ENCODE results near the gene PGAM2. TPM values are rescaled to one million over a fixed set of nuclear protein-coding genes. Genes with fewer than 3 reads are reported as not detected.

The PGAM2 gene
- total RNA-seq, 2 donors from 2014 or later = 1.2 to 1.3 TPM

DNA sequence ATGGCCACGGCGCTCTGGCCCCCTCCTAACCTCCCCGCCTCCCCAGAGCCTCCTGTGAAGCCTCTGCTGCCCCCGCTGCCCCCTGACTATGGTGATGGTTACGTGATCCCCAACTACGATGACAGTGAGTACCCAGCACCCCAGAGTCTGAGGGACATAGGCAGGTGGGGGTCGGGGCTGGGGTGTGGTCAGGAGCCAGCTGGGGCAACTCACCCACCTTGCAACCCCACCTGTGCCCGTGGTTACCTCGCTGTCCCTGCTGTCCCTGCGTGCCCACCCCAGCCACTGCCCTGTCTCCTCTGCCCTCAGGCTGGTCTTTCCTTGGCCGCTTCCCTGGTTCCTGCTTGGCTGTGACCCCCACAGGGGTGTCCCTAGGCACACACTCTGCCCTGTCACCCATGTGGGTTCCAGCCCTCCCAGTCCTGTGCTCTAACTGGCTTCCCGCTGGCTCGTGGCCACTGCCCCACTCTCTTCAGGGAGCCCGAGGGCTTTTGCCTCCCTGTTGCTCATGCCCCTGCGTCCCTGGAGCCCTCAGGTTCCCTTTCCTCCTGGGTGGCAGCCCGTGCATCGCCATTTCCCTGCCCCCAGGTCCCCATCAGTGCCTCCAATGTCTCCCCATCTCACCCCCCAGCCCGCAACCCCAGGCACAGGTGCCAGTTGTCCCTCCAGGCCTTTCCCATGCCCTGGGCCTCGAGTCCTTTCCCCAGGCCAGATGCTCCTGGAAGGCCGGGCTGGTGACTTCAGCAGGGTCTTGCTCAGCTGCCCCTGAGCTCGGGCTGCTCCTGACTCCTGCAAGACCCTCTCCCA is 42.8 kb upstream of the PGAM2 start:
- H3K4me1 ChIP-seq (ENCODE audit: control insufficient read depth, insufficient read depth, low read length) = no peaks in the 10 kb centered on the region
- no peak overlapping the region for H3K4me3 Mint-ChIP-seq
- no peaks in the 10 kb centered on the region for H3K9me3 Mint-ChIP-seq
- H3K9me3 ChIP-seq (ENCODE audit: control insufficient read depth, low read length) = no peaks in the 10 kb centered on the region
- no peak overlapping the region for H3K4me3 ChIP-seq (ENCODE audit: low read length)
- 93 to 95% methylated on average over 13 to 21 of the region's 21 CpGs for WGBS, 2 experiments (ENCODE audit: insufficient coverage in 1 of 2, insufficient read length in 1 of 2)
- peaks cover 17% of the 10 kb centered on the region for H3K36me3 Mint-ChIP-seq (ENCODE audit: low read depth)
- no peak overlapping the region for H3K27ac ChIP-seq (ENCODE audit: low read depth, low read length)
- no peak overlapping the region for H3K9ac ChIP-seq (ENCODE audit: extremely low read depth, low read length, poor library complexity, severe bottlenecking)
- H3K4me1 Mint-ChIP-seq = peaks cover 8% of the 10 kb centered on the region
- peaks cover 5% of the 10 kb centered on the region for H3K27me3 ChIP-seq (ENCODE audit: control insufficient read depth, insufficient read depth, low read length, poor library complexity, severe bottlenecking)
- peaks cover 10% of the 10 kb centered on the region for H3K27me3 Mint-ChIP-seq (ENCODE audit: insufficient read depth)
- H3K36me3 ChIP-seq (ENCODE audit: control insufficient read depth, insufficient read depth, low read length) = no peaks in the 10 kb centered on the region
- TF ChIP-seq CTCF (conservative IDR thresholded peaks at IDR 0.05) = no peak
- DNase-seq = no peak
- no peak overlapping the region for H3K27ac Mint-ChIP-seq

- Histone ChIP-seq H3K36me3 (ENCODE audit: control insufficient read depth, insufficient read depth, low read length) (no peaks in the 10 kb centered on the region), H3K27ac (ENCODE audit: low read depth, low read length) (no peak overlapping the region), H3K27me3 (ENCODE audit: control insufficient read depth, insufficient read depth, low read length, poor library complexity, severe bottlenecking) (peaks cover 5% of the 10 kb centered on the region), H3K9ac (ENCODE audit: extremely low read depth, low read length, poor library complexity, severe bottlenecking) (no peak overlapping the region), H3K9me3 (ENCODE audit: control insufficient read depth, low read length) (no peaks in the 10 kb centered on the region), H3K4me1 (ENCODE audit: control insufficient read depth, insufficient read depth, low read length) (no peaks in the 10 kb centered on the region), H3K4me3 (ENCODE audit: low read length) (no peak overlapping the region)
- TF ChIP-seq CTCF (conservative IDR thresholded peaks at IDR 0.05) = no peak
- no peak for DNase-seq
- WGBS, 2 experiments (ENCODE audit: insufficient coverage in 1 of 2, insufficient read length in 1 of 2) = 89 to 92% methylated on average over 6 to 18 of the region's 18 CpGs
- H3K27me3 Mint-ChIP-seq (ENCODE audit: insufficient read depth) = peaks cover 18% of the 10 kb centered on the region
- H3K9me3 Mint-ChIP-seq = no peaks in the 10 kb centered on the region
- H3K4me3 Mint-ChIP-seq = no peak overlapping the region
- H3K36me3 Mint-ChIP-seq (ENCODE audit: low read depth) = peaks cover 11% of the 10 kb centered on the region
- H3K27ac Mint-ChIP-seq = no peak overlapping the region
- H3K4me1 Mint-ChIP-seq = peaks cover 8% of the 10 kb centered on the region
These were observed 42.0 kb upstream of the PGAM2 start for GRCh38 chr7:44107116-44107960.

DNA sequence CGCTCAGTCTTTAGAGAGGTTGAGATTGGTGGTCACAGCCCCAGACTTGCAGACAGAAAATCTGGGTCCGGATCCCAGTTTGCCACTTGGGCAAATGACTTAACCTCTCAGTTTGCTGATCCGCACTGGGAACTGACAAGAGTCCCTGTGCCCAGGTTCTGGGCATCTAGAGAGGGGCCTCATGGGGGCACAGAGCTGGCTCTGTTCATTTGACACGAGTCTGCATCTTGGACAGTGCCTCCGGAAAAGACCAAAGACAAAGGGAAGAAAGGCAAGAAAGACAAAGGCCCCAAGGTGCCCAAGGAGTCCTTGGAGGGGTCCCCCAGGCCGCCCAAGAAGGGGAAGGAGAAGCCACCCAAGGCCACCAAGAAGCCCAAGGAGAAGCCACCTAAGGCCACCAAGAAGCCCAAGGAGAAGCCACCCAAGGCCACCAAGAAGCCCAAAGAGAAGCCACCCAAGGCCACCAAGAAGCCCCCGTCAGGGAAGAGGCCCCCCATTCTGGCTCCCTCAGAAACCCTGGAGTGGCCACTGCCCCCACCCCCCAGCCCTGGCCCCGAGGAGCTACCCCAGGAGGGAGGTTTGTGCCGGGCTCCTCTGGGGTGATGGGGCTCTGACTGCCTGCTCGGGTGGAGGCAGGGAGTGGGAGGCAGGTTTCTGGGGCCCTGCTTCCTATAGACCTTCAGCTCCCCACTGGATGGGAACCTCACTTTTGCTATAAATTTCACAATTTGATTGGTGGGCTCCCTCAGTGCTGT is 41.1 kb upstream of the PGAM2 start:
- H3K4me1 Mint-ChIP-seq = peaks cover 8% of the 10 kb centered on the region
- Histone ChIP-seq H3K4me1 (ENCODE audit: control insufficient read depth, insufficient read depth, low read length) (no peaks in the 10 kb centered on the region), H3K9ac (ENCODE audit: extremely low read depth, low read length, poor library complexity, severe bottlenecking) (no peak overlapping the region), H3K4me3 (ENCODE audit: low read length) (no peak overlapping the region), H3K9me3 (ENCODE audit: control insufficient read depth, low read length) (no peaks in the 10 kb centered on the region), H3K27ac (ENCODE audit: low read depth, low read length) (no peak overlapping the region), H3K36me3 (ENCODE audit: control insufficient read depth, insufficient read depth, low read length) (no peaks in the 10 kb centered on the region), H3K27me3 (ENCODE audit: control insufficient read depth, insufficient read depth, low read length, poor library complexity, severe bottlenecking) (peaks cover 5% of the 10 kb centered on the region)
- no peak overlapping the region for H3K27ac Mint-ChIP-seq
- WGBS, 2 experiments (ENCODE audit: insufficient coverage in 1 of 2, insufficient read length in 1 of 2) = 87 to 90% methylated on average over 7 to 10 of the region's 10 CpGs
- peaks cover 21% of the 10 kb centered on the region for H3K27me3 Mint-ChIP-seq (ENCODE audit: insufficient read depth)
- peaks cover 10% of the 10 kb centered on the region for H3K36me3 Mint-ChIP-seq (ENCODE audit: low read depth)
- DNase-seq = no peak
- no peaks in the 10 kb centered on the region for H3K9me3 Mint-ChIP-seq
- TF ChIP-seq CTCF (conservative IDR thresholded peaks at IDR 0.05) = no peak
- H3K4me3 Mint-ChIP-seq = no peak overlapping the region

All from endodermal cell (in vitro differentiated cells).